NCI-H1417 (cell line): ENCODE data around the gene EFEMP2.

Experiments
- DNase-seq, 3 experiments: peaks; one replicate each; lab custom pipeline; 2025; lab: John Stamatoyannopoulos, UW

Gene EFEMP2

GRCh38 chr11:65885231-65885630, 12.6 kb upstream of the EFEMP2 start:
- no peak for DNase-seq

- peak; percentile 60 to 86 (median 70) for DNase-seq
These were observed 12.1 kb upstream of the EFEMP2 start for GRCh38 chr11:65884716-65885092.

GRCh38 chr11:65883786-65884715, 11.5 kb upstream of the EFEMP2 start:
- DNase-seq: no peak

GRCh38 chr11:65883058-65883761, 10.6 kb upstream of the EFEMP2 start:
- no peak for DNase-seq

GRCh38 chr11:65882120-65883057, 9.8 kb upstream of the EFEMP2 start:
- DNase-seq: no peak

GRCh38 chr11:65880844-65881421, 8.3 kb upstream of the EFEMP2 start:
- DNase-seq: no peak

GRCh38 chr11:65880027-65880426, 7.4 kb upstream of the EFEMP2 start:
- no peak for DNase-seq

GRCh38 chr11:65879617-65880016, 7.0 kb upstream of the EFEMP2 start, which contains the start of gene CTSW:
Gene CTSW, plus strand, starts transcription at chr11:65879837. Its CDS starts 18 bp downstream, at chr11:65879855.
- no peak for DNase-seq

GRCh38 chr11:65873318-65874156, 937 bp upstream of the EFEMP2 start:
- peak; percentile 91 to 97 (median 96) for DNase-seq

GRCh38 chr11:65871811-65872548, 620 bp downstream of the EFEMP2 start:
- no peak for DNase-seq

- DNase-seq: peak; percentile 33 to 65 (median 63)
These were observed 1.6 kb downstream of the EFEMP2 start for GRCh38 chr11:65870706-65871681.

GRCh38 chr11:65870307-65870658, 2.3 kb downstream of the EFEMP2 start:
- no peak for DNase-seq

- no peak for DNase-seq
These were observed 2.8 kb downstream of the EFEMP2 start for GRCh38 chr11:65869643-65870306.

- no peak for DNase-seq
These were observed 3.7 kb downstream of the EFEMP2 start for GRCh38 chr11:65868907-65869306.

GRCh38 chr11:65868076-65868667, 4.4 kb downstream of the EFEMP2 start:
- peak in 1 of 3 experiments; percentile 36 for DNase-seq

GRCh38 chr11:65867284-65868071, 5.1 kb downstream of the EFEMP2 start:
- no peak for DNase-seq
